Brain microvascular endothelial cell (primary cell): Measurements from ENCODE around the gene CFAP54.
A peak's percentile ranks its signal among the peaks of the same experiment; 100 is the strongest.

Experiments
- DNase-seq: peaks from one replicate; pipeline ENCODE4 v3.0.0-alpha.2; 2020
- H3K27ac ChIP-seq: fragments of 250-450 bp; sonication (Bioruptor Pico); 2 replicates; pipeline ENCODE4 v1.5.1; 2020; ENCODE audit warnings: mild to moderate bottlenecking, moderate library complexity
- H3K27me3 ChIP-seq: fragments of 250-450 bp; sonication (Bioruptor Pico); replicated peaks from 2 replicates; pipeline ENCODE4 v1.5.1; 2020; ENCODE audit warnings: mild to moderate bottlenecking
- H3K36me3 ChIP-seq: fragments of 250-450 bp; sonication (Bioruptor Pico); replicated peaks from 2 replicates; pipeline ENCODE4 v1.5.1; 2020; ENCODE audit warnings: mild to moderate bottlenecking
- H3K4me3 ChIP-seq: 2 replicates; pipeline ENCODE4 v1.5.1; 2011; ENCODE audit warnings: low read depth, mild to moderate bottlenecking, control low read depth, low read length, moderate library complexity
- CTCF ChIP-seq: IDR thresholded peaks from 2 replicates; pipeline ENCODE4 v1.5.1; 2011; ENCODE audit warnings: low read depth, mild to moderate bottlenecking, moderate library complexity, low read length, control low read depth, inconsistent platforms; ENCODE audit errors: missing control alignments
- in situ Hi-C: cut with HindIII; loops from 2 replicates; pipeline ENCODE4 v1.10.0; 2017; ENCODE audit warnings: low sequenced_read_pairs, low pct_ligation_motif_present

Gene CFAP54

GRCh38 chr12:96605684-96606083, 116.3 kb downstream of the CFAP54 start:
- no peak for TF ChIP-seq CTCF
- in situ Hi-C loops = no loop called here

DNA sequence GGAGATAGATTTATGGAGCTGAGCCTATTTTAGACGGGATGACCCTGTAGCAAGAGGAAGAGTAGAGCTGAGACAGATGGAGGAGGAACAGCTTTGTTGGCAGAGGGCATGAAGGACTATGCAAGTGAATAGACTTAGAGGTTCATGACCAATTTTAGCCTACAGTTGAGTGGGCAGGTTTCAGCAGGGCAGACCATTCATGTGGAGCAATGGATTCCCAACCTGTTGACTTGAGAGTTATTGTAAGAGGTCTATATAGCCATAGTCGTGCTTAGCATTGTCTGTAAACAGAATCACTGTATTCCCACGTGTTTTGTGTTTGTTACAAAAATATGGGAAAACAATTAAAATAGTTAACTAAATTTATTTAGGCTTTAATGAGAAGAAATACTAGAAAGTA, 116.8 kb downstream of the CFAP54 start:
- H3K27ac ChIP-seq = no peak overlapping the region
- no peaks in the 10 kb centered on the region for H3K27me3 ChIP-seq
- no peak for DNase-seq
- H3K36me3 ChIP-seq = no peaks in the 10 kb centered on the region
- no peak overlapping the region for H3K4me3 ChIP-seq
- TF ChIP-seq CTCF = no peak
- in situ Hi-C loops = no loop called here

More at GRCh38 chr12:96605684-96606083, 116.3 kb downstream of the CFAP54 start:
- Histone ChIP-seq H3K27me3 (no peaks in the 10 kb centered on the region), H3K4me3 (no peak overlapping the region), H3K36me3 (no peaks in the 10 kb centered on the region), H3K27ac (no peak overlapping the region)
- no peak for DNase-seq

- Histone ChIP-seq H3K4me3 (no peak overlapping the region), H3K27ac (no peak overlapping the region), H3K36me3 (no peaks in the 10 kb centered on the region), H3K27me3 (no peaks in the 10 kb centered on the region)
- TF ChIP-seq CTCF = no peak
- in situ Hi-C loops = no loop called here
- no peak for DNase-seq
Measured at GRCh38 chr12:96606644-96607043, 117.3 kb downstream of the CFAP54 start.

- Histone ChIP-seq H3K27ac (no peak overlapping the region), H3K27me3 (no peaks in the 10 kb centered on the region), H3K4me3 (no peak overlapping the region), H3K36me3 (no peaks in the 10 kb centered on the region)
- no peak for DNase-seq
- peak; percentile 19 for TF ChIP-seq CTCF
- in situ Hi-C loops = no loop called here
Measured at GRCh38 chr12:96617178-96617577, 127.8 kb downstream of the CFAP54 start.

- no peak for DNase-seq
- in situ Hi-C loops = no loop called here
- no peak overlapping the region for H3K4me3 ChIP-seq
- no peak for TF ChIP-seq CTCF
- no peaks in the 10 kb centered on the region for H3K36me3 ChIP-seq
- H3K27ac ChIP-seq = no peak overlapping the region
- no peaks in the 10 kb centered on the region for H3K27me3 ChIP-seq
Measured at GRCh38 chr12:96623155-96623554, 133.8 kb downstream of the CFAP54 start.

DNA sequence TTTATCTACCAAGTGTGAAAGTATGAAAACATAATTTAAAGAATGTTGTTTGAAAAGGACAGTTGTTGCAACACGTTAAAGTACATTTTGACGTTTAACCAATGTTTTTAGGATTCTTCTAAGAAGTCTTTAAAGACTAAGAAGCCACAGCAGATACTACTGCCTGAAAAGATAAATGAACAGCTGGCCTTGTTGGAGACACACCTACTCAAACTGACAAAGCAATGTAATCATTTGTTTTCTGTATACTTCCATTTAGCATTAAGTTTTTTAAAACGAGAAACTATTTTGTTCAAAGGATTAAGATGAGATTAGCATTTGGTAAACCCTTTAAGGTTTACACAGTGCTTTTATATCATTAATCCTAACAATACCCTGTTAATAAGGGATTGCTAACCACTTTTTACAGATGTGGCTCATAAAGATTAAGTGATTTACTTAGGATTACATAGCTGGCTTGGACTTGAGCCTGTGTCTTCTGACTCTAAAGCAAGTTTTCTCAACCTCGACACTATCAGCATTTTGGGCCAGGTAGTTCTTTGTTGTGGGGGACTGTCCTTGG, 134.4 kb downstream of the CFAP54 start:
- no peaks in the 10 kb centered on the region for H3K27me3 ChIP-seq
- DNase-seq = no peak
- TF ChIP-seq CTCF = no peak
- no peak overlapping the region for H3K27ac ChIP-seq
- in situ Hi-C loops = no loop called here
- H3K4me3 ChIP-seq = no peak overlapping the region
- no peaks in the 10 kb centered on the region for H3K36me3 ChIP-seq
